NB4 (cell line): Measurements from ENCODE around the gene ARRDC1.

Experiments
- DNase-seq: peaks from one replicate; pipeline ENCODE4 v3.0.0; 2010; ENCODE audit warnings: low read depth
- H3K4me3 ChIP-seq: one replicate; pipeline ENCODE4 v1.5.1; 2011; ENCODE audit warnings: mild to moderate bottlenecking, low read depth, low read length, moderate library complexity
- MYC ChIP-seq: IDR thresholded peaks from 2 replicates; pipeline ENCODE4 v1.6.1; 2011; ENCODE audit warnings: low read depth, low read length
- POLR2A ChIP-seq: IDR thresholded peaks from 2 replicates; pipeline ENCODE4 v1.6.1; 2011; ENCODE audit warnings: mild to moderate bottlenecking; ENCODE audit not compliant: insufficient read length; ENCODE audit errors: extremely low read depth
- TF ChIP-seq, protein P1 (sequence below): IDR thresholded peaks from one replicate; pipeline ENCODE4 v1.5.1; 2012; ENCODE audit warnings: low read depth, low read length
- TF ChIP-seq, protein P2 (sequence below): IDR thresholded peaks from 2 replicates; pipeline ENCODE4 v1.6.1; 2011; ENCODE audit warnings: low read depth, low read length

Gene ARRDC1

DNA sequence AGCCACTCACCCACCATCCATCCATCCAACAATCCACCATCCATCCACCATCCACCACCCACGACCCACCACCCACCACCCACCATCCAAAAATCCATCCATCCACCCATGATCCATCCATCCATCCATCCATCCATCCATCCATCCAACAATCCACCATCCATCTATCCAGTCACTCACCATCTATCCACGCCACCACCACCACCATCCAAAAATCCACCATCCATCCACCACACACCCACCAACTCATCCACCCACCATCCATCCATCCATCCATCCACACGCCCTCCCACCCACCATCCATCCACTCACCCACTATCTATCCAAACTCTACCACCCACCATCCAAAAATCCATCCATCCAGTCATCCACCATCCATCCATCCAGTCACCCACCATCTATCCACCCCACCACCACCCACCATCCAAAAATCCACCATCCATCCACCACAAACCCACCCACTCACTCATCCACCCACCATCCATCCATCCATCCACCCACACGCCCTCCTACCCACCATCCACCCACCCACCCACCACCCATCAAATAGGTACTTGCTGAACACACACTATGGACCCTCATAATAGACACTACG lies 35.8 kb upstream of the ARRDC1 start:
- no peak overlapping the region for H3K4me3 ChIP-seq
- DNase-seq: no peak
- TF ChIP-seq, protein P1, sequence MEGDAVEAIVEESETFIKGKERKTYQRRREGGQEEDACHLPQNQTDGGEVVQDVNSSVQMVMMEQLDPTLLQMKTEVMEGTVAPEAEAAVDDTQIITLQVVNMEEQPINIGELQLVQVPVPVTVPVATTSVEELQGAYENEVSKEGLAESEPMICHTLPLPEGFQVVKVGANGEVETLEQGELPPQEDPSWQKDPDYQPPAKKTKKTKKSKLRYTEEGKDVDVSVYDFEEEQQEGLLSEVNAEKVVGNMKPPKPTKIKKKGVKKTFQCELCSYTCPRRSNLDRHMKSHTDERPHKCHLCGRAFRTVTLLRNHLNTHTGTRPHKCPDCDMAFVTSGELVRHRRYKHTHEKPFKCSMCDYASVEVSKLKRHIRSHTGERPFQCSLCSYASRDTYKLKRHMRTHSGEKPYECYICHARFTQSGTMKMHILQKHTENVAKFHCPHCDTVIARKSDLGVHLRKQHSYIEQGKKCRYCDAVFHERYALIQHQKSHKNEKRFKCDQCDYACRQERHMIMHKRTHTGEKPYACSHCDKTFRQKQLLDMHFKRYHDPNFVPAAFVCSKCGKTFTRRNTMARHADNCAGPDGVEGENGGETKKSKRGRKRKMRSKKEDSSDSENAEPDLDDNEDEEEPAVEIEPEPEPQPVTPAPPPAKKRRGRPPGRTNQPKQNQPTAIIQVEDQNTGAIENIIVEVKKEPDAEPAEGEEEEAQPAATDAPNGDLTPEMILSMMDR: no peak
- no peak for TF ChIP-seq POLR2A
- TF ChIP-seq MYC: no peak
- TF ChIP-seq, protein P2, sequence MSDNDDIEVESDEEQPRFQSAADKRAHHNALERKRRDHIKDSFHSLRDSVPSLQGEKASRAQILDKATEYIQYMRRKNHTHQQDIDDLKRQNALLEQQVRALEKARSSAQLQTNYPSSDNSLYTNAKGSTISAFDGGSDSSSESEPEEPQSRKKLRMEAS: no peak

DNA sequence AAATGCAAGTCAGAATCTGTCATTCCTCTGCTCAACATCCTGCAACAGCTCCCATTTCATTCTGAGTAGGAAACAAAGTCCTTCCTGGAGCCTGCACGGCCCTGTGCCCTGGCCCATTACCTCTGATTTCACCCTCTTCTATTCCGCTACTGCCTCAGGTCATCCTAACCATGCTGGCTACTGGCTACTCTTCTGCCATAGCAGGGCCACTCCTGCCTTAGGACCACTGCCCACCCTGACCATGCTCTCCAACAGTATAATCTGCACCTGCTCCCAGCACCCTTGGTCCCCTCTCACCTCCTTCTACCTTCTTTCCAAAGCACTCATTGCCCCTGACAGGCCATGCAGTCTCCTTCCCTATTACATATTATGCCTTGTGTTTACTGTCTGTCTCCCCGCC lies 34.9 kb upstream of the ARRDC1 start:
- TF ChIP-seq, protein P2: no peak
- TF ChIP-seq, protein P1: no peak
- no peak for TF ChIP-seq MYC
- TF ChIP-seq POLR2A: no peak
- no peak for DNase-seq
- H3K4me3 ChIP-seq: no peak overlapping the region

DNA sequence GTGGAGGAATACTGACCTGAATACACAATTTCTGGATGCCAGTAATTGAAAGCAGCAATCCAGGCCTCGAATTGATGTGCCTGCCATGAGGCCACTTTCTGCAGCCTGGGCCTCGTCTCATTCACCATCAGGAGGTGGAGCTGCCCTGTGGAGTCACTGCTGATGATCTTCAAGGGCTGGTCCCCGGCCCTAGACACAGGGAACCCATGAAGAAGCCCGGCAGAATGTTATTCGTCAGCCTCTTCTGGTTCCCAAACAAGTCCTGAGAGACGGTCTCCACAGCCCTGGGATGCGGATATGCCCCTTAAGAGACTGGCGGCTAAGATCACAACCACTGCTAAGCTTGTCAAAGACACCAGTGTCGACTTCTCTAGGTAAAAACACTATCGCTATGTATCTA lies 31.3 kb upstream of the ARRDC1 start:
- H3K4me3 ChIP-seq: no peak overlapping the region
- no peak for TF ChIP-seq MYC
- DNase-seq: no peak

DNA sequence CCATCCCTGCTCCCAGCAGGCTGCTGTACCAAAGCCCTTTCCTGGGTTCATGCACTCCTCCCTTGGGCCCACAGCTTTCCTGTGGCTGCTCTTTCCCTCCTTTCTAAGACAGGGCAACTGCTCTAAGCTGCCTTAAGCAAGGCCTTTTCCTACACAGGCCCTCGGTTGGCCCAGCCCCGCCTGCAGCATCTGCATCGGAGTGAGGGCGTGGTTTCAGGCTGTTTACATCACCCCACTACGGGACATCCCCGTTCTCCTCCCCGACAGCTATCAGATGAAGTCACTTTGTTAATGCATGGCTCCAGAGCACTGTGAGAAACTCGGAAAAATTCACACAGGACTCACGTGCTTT lies 30.1 kb upstream of the ARRDC1 start:
- TF ChIP-seq POLR2A (no peak), MYC (no peak)
- TF ChIP-seq, protein P1: no peak
- TF ChIP-seq, protein P2: no peak
- H3K4me3 ChIP-seq: no peak overlapping the region
- DNase-seq: no peak

DNA sequence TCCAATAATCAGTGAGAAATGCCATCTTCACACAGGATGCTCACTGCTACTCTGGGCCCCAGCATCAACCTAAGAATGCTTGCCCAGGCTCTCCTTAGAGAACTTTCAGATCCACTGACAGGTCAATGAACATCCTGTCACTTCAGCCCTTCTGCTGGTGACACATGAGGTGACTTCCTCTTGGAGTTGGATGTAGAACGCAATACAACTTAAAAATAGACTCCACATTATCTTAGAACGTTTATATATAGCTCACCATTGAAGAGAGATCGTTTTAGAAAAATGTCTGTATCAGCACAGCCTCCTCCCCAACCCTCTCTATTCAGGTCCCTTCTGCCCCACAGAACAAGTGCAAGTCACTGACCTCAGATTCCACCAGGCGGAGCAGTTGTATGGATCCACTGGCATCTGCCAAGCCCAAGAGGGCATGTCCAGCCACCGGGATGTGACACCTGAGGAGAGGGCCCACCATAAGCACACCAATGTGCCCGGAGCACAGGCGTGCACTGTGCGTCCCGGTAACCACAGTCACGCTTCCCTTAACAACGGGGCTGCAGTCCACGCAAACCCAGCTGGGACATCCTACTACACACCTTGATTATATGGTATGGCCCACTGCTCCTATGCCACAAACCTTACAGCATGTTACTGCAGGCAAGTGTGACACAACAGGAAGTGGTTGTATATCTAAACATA lies 29.6 kb upstream of the ARRDC1 start:
- no peak for DNase-seq
- TF ChIP-seq POLR2A (no peak), MYC (no peak)
- TF ChIP-seq, protein P2: no peak
- TF ChIP-seq, protein P1: no peak
- H3K4me3 ChIP-seq: no peak overlapping the region

DNA sequence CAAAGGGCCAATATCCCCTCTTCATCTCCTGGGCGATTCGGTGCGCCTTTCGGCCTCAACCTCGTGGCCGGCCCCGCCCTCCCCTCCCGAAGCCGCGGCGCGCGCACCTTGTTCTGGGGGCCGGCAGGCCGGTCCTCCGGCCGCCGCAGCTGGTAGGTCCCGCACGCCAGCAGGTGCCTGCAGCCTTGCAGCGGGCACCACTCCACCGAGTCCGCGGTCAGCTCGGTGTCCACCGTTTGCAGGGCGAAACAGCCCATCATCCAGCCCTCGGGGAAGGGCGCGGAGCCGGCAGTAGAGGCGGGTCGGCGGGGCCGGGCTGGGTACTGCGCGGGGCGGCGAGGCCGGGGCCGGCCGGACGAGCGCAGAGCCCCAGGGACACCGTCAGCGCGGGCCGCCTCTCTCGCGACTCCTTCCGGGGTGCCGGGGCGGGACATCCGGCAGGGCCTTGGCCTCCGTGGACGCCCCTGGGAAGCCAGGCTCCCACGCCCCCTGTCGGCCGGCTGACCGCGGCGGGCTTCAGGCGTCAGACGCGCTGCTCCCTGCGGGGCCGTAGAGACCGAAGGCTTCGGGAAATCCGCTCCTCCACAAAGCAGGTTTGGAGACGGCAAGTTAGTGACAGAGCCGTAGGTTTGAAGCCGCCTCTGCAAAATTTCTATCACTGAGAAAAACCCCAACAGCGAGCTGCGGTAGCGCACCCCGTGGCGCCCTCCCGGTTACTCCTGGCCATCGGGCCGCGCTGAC lies 26.8 kb upstream of the ARRDC1 start, which contains the start of gene DPH7:
DPH7 (minus strand) TSS at position 408 of the 741 bp plus-strand sequence; CDS start at position 260, 148 bp downstream.
- TF ChIP-seq, protein P2: peak; percentile 40
- TF ChIP-seq, protein P1: peak; percentile 86
- TF ChIP-seq POLR2A (peak; percentile 73), MYC (peak; percentile 80)
- H3K4me3 ChIP-seq: peak within 1 kb of the TSS; percentile 77

More for the DNA sequence above, 26.8 kb upstream of the ARRDC1 start, which contains the start of gene DPH7:
- DNase-seq: peak; percentile 94
